Stimulated activated CD8-positive, alpha-beta memory T cell treated with anti-CD3 and anti-CD28 coated beads, Interleukin-2, amount 100 ng/mL, for 1 hour (primary cell): ENCODE measurements around the gene DKK2.

ENCODE experiments used
- DNase-seq, 2 donors: peaks; one replicate each; pipeline ENCODE4 v3.0.0-alpha.2; 2020; ENCODE audit warnings: low read depth in 2 of 2

Gene DKK2

DNA sequence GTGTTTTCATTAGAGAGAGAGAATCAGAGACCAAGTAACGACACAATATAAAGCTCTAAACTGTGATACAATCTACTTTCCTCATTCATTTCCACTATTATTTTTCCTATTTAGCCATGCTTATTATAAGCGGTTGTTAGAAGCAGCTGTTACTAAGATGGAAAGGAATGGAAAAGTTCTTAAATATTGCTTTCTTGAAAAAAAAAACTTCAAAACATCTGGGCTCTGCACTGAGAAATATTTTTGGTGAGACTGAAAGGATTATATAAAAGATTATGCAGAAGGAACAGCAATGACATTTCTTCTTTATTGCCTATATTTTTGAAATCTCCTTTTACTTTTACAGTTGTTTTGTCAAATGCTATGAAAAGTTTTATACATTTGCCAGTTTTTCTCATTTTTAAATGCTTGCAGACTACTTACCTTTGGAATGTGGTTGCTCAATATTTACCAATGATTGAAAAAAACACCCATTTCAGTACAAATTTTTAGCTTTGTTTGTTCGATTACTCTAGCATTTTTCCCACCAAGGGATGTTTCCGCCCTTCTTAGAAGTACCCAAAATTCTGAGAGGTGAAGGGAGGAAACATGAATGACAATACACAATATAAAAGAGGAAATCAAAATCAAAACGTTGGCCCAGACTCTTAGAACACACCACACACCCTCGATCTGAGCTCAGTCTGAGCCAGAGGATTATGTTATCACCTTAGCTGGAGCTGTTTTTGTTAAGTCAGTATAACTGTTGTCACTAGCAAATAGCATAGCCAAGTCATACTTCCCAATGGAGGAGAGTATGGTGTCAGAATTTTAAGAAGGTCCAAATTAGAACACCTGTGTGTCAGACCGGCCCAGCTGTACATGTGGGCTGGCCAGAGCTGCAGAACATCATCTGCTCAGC is 18.4 kb downstream of the DKK2 start:
- DNase-seq: no peak

DNA sequence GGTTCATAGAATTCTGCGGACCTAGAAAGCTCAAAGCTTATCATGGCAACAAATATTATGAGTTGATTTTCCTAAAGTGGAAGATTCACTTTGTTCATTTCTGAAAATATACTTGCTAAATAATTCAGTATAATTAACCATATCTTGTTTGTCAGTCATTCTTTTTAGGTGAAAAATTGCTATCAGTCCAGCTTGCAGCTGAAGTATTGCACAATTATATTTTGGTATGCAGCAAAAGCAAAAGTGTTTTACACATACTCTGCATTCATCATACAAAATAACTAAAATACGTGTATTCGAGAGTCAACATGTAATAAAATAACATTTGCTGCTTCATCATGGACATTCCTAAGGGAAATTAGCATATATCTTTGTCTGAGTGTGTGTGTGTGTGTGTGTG is 24.8 kb downstream of the DKK2 start:
- DNase-seq: no peak

DNA sequence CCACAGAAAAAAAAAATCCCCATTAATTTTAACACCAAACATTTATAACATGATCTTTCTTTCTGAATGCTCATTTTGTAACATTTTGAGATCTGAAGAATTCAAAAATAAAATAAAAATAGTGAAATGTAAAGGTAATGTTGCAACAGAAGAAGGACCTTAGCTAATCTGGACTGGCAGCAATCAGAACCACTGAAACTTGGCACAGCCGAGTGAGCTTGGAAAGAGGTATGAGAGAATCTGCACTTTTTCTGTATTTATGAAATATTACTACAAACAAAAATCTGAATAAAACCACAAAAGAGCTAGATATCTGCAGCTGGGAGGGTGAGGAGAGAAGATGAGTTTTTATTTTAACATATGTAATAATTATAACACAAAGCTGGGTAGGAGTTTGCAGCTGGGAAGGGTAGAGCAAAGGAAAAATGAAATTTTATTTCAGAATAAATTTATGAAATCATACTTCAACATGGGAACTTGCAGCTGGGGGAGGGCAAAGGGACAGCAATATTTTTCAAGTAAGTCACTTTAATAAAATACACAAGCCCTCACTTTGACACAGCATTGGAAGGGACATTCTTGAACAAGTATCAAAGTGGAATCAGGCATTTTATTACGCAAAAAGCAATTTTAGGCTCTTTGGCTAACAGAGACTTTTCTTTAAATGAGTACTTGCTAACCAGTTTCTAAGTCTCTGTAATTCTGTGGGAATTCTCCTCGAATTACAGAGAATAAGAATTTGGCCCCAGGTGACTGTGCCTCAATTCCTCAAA is 26.7 kb downstream of the DKK2 start:
- DNase-seq: no peak

DNA sequence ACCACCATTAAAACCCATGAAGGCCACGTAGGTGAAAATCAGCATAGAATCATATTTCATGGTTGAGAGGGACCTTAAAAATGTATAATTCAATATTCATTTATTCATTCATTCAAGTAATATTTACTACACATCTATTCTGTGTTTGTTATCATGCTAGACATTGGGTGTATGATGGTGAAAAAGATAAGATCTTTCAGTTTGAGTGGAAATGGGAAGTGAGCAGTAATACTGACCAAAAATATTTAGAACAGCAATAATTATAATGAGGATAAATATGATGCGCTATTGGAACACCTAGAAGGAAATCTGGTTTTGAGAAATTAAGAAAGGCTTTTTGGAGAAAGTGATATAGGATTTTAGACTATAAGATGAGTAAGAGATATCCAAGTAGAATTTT is 28.0 kb downstream of the DKK2 start:
- DNase-seq: no peak

DNA sequence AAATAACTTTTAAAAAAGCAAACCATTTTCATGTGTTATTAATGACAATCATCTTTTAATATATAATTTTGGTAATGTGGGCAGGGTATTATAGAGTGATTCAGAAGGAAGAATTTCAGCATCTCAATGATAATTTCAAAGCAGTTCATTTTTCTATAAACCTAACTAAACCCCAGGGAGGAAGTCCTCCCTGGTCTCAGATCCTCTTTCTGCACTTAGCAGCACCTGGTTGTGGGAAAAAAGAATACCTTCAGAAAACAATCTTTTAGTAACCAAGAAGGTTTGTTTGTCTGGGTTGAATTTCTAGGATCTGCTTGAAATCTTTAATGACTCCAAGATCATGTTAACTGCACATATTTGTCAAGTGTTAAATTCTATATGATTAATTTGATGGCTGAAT is 29.9 kb downstream of the DKK2 start:
- DNase-seq: no peak

DNA sequence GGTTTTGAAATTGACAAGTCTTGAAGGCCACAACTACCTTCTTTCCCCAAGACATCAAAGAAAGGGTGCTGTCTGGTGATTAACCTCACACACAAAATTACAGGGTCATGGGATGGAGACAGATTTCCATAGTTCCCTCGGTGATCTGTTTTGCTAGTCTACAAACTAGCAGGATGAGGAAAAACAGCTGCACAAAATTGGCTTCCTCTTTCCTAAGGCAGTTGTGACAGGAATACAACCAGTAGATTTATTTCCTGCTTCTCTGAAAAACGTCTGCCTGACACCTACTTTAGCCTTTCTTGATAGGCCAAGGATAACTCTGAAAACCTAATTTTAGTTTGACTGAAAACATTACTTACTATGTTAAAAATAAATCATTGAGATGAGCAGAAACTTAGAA is 39.6 kb downstream of the DKK2 start:
- no peak for DNase-seq

DNA sequence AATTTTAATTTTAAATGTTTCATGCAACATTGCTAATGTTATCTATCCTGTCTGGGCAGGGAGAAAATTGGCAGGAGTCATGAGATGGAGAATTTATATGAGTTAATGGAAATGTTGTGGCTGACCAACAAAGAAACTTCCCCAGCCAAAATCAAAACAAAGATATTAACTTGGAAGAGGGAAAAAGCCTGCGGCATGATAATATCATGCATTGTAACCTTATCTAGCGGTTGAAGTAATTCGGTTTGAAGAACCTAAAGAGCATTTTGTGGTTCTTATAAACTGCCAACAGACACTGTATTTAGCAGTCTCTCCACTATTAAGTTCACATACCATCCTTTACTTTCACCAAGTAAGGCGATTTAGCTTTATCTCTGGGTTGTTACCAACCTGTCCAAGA is 42.3 kb downstream of the DKK2 start:
- no peak for DNase-seq

DNA sequence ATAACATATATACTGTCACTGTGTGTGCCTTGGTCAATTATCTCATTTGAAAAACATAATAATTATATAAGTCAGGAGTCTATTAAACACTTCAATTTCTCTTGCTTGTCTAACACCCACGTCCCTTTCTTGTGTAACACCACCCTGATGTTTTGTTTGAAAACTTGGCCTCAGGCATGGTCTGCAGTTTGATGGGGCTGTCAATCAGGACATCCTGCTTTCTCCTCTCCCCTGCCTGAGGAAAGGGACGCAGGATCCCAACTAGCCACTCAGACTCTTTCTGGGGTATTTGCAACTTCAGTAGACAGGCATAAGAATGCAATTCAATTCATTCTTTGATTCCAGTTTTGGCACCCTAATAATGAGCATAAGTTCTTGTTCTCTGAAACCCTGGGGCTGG is 48.8 kb downstream of the DKK2 start:
- DNase-seq: no peak

DNA sequence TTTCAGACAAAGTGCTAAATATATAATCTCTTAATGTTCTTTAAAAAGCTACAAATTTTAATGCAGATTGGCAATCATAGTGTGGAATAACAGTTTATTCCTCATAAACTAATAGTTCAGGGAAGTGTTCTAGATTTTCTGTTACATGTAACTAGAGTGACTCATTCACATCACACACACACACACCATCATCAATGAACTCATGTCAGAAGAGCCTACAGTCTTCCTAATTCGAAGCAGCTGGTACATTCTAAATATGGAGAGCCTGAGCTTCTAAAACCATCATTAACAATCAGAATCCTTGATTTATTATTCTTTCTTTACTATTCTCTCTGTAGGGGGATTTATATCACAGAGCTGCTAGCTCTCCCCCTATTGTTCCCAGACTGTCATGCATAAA is 49.6 kb downstream of the DKK2 start:
- no peak for DNase-seq

DNA sequence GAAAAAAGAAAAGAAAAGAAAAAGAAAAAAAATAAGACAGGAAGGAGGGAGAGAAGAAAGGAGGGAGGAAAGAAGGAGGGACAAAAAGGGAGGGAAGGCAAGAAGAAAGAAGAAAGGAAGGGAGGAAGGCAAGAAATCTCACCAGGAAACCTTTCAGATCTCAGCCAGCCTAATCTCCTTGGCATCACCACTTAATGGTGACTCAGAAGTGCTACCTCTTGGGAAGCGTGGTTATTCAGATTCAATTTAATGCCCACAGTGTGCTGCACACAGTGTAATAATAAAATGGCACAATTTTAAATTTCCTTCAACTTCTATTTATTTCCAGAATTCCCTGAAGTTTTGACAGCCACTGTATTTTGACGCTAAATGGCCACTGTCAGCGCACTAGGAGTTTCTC is 50.3 kb downstream of the DKK2 start:
- DNase-seq: no peak

DNA sequence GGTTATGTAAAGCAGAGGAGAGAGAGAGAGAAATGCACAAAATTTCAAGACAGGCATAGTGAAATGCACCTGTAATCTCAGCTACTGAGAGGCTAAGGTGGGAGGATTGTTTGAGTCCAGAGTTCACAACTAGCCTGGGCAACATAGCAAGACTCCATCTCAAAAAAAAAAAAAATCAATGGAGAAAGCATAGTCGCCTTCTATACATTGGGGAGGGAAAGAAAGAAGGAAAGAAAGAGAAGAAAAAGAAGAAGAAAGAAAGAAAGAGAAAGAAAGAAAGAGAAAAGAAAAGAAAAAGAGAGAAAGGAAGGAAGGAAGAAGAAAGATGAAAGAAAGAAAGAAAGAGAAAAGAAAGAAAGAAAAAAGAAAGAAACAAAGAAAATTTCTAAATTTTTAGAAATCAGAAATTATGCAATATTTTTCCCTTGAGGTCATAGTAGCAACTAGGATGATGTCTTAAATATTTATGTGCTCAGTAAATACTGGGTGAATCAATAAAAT is 53.4 kb downstream of the DKK2 start:
- DNase-seq: no peak

DNA sequence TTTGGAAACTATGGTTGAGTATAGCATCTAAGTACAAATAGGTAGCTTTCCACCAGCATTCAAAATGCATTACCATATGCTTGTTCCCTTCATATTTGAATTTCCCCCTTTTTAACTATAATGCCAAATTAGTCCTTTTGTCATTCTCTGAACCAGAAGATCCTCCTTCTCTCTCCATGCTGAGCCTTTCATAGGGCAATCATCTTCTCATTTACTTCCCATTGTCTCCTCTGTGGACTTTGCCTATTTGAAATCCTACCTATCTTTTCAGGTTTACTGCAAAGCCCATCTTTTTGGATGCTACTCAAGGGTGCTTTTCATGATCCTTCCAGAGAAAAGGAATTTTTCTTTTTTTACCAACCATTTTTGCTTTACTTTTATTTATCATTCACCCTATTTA is 54.7 kb downstream of the DKK2 start:
- no peak for DNase-seq

DNA sequence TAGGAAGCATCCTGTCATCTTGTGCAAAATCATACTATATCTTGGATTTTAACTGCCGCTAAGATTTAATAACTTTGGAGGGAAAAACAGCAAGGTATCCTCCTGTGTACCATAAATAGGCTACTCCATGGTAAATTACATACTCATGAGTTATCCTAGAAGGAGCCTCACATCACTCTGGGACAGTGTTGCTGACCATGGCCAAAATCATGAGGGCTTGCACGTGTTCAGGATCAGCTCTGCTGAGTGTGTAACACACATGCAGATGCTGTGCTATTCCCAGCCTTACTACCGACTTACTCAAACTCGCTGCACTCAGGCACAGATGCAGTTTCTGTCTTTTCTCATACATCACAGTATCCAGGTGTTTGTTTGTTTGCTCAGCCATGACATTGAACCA is 56.6 kb downstream of the DKK2 start:
- no peak for DNase-seq

DNA sequence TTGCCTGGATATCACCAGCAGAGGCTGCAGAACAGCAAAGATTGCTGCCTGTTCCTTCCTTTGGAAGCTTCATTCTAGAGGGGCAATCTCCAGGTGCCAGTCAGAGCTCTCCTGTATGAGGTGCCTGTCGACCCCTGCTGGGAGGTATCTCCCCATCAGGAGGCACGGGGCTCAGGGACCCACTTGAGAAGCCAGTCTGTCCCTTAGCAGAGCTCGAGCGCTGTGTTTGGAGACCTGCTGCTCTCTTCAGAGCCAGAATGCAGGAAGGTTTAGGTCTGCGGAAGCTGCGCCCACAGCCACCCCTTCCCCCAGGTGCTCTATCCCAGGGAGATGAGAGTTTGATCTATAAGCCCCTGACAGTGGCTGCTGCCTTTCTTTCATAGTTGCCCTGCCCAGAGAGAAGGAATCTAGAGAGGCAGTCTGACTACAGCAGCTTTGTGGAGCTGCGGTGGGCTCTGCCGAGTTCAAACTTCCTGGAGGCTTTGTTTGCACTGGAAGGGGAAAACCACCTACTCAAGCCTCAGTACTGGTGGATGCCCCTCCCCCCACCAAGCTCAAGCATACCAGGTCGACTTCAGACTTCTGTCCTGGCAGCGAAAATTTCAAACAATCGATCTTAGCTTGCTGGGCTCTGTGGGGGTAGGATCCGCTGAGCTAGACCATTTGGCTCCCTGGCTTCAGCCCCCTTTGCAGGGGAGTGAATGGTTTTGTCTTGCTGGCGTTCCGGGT is 57.9 kb downstream of the DKK2 start:
- no peak for DNase-seq

DNA sequence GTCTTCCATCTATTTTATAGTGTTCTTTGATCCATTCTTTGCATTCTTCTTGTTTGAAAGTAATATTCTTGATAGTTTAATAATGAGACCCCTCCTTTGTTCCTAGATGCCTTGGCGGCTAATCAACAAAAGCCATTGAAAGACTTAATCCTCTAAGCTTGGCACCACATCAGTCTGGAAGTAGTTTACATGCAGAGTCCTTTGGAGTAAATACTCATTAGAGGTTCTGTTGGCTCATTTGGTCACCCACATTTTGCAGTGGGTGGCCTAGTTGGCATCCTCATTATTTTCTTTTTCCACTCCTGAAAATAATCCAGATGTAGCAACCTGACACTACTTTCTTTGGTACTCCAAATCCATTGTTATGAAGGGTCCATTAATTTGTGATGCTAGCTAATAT is 64.5 kb downstream of the DKK2 start:
- DNase-seq: no peak

DNA sequence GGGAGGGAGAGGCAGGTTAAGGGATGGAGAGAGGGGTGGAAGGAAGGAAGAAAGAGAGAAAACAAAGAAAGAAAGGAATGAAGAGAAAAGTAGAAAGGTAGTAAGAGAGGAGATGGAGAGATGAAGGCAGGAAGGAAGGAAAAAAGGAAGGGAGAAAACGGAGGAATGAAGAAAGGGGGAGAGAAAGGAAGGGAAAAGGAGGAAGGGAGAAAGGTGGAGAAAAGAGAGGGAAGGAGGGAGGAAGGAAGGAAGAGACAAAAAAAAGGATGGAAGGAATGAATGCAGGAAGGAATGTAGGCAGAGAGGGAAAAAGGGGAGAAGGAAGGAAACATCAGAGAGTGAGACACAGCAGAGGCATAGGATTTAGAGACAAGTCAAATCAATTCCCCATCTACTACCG is 68.2 kb downstream of the DKK2 start:
- no peak for DNase-seq

DNA sequence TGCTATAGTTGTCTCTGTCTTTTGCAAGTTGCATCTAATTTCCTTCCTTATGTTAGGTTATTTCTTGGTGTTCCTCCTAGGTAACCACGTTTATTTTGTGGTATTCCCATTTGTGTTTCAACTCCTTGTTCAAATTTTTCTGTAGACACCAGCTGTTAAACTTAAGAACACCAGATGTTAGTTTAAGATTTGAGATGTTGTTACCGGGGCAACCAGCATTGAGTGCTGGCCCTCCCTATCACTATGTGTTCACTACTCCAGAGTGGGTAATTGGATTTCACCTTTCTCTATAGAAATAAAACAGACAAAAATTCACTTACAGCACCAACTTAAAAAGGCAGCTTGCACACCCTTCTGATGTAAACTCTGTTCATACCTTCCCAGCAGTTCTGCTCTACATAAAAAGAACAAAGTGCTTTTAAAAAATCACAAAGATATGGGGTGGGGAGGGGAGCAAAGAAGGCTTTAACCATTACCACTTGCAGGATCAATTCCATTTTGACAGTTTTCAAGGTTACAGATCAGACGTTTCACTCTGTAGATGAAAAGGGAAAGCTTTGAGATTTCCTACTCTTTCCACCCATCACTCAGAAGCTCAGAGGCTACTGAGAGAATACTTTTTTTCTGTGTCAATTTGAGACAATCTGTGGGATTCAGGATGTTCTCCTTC is 82.9 kb downstream of the DKK2 start:
- DNase-seq: no peak

DNA sequence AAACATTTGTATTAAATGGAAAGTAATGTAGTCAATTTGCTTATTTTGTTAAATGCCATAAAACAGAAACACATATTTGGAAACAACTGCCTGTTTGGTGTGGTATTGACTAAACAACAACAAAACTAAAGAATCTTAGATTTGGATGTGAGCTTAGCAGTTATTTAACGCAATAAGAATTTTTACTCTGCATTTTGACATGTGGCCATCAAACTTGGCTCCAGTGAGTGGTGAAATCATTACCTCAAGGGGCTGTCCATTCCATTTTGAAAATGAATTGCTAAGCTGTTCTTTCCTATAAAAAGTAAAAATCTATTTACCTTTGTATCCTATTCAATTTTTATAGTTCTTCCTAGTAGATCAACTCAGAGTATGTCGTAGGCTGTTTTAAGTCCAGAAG is 84.2 kb downstream of the DKK2 start:
- DNase-seq: no peak

DNA sequence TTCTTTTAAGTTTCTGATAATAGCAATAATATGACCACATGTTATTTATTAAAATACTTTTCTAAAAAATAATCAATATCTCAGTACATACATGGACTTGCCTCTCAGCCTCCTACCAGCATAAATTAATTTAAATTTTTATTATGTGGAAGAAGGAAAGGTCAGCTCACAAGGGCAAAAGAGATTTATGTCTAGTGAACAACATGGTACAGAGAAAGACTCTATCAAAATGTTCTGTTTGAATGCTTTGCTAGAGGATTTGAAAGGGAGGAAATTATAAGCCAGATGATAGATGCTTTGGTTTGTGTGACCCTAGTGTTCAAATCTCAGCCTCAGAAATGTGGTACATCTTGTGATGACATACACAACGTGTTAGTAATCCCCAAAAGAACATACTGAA is 94.3 kb downstream of the DKK2 start:
- no peak for DNase-seq

DNA sequence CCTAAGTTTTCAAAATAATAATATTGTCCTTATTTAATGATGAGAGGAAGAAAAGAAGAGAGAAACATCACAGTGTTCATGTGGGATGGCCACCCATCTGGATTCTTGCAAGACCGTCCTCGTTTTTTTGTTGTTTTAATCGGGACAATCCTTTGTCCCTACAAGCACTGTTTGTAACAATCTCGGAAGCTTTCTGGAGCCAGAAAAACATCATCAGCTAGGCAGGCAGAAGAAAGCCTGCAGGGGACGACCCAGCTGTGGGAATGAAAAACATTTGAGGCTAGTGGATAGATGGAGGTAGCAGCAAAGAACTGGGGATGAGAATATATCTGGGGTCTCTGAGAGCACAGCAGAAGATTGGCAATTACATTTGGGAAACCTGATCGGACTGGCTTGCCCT is 105.6 kb downstream of the DKK2 start:
- DNase-seq: no peak

DNA sequence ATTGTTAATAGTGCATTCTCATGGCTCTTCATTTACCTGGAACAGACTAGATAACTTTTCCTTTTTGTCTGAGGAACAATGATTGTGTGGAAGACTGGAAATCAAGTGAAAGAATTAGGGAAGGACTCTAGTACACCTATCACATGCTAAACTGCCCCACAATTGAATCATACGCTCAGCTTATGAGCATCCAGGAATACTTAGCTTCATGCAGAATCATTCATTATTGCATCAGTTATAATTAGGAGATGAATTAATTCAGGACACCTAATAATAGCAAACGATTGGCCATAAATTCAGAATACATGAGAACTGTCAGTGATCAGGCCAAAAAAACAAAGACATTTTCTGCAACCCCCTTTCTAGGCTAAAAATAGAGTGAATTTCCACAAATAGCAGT is 106.9 kb downstream of the DKK2 start:
- no peak for DNase-seq

DNA sequence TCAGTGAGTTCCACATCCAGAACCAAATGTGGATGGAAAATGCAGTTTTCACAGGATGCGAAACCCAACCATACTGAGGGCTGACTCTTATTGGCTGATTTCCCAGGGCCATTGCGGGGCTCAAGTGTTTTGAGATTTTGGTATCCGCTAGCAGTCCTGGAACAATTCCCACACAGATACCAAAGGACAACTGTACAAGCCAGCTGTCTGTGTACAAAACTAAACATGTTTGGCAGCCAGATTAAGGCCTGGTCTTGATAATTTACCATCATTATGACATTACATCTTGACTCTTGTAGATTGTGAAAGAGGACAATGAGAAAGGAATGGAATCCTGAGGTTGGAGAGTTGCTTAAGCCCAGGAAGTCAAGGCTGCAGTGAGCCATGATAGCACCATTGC is 121.9 kb downstream of the DKK2 start:
- DNase-seq: no peak
